T-helper 2 cell treated with Interferon-gamma antibody and Interleukin-4, amounts not matched to agents 100 ng/mL and 5 ng/mL, for 36 hours (primary cell): ENCODE data around the gene TEX36. TPM values are rescaled to one million over a fixed set of nuclear protein-coding genes. Genes with fewer than 3 reads are reported as not detected.

Experiments
- total RNA-seq: library from RNA; stranded (reverse); gene quantifications from 2 replicates; pipeline ENCODE4 v1.2.3, GENCODE V29; 2022

TEX36 gene
- total RNA-seq, 1 donor from 2014 or later, result not detected

Other genes with a start within 250 kb of the TEX36 start
- 40.8 and 44.0 TPM in 2 replicates for gene EDRF1, start 36.5 kb upstream of the TEX36 start, total RNA-seq
- gene MMP21, start 92.7 kb upstream of the TEX36 start, total RNA-seq, result 0.09 and 0.16 TPM in 2 replicates
- gene UROS, start 140.1 kb upstream of the TEX36 start, total RNA-seq, result 49.7 and 51.8 TPM in 2 replicates
- 73.2 and 78.1 TPM in 2 replicates for gene BCCIP, start 140.4 kb upstream of the TEX36 start, total RNA-seq
- gene DHX32, start 198.1 kb upstream of the TEX36 start, total RNA-seq, result 7.3 and 8.7 TPM in 2 replicates
- 0.14 TPM in 1 of 2 replicates, not detected in the other for gene FANK1, start 213.4 kb upstream of the TEX36 start, total RNA-seq